HG03460 (cell line): ENCODE measurements around the gene NOC3L.

Source experiments
- ATAC-seq: cut with Tn5 transposase; IDR thresholded peaks from one replicate; pipeline ENCODE4 v1.9.1; 2021; ENCODE audit not compliant: unreplicated experiment

Gene NOC3L

GRCh38 chr10:94308866-94309265 is 53.9 kb downstream of the NOC3L start:
- no peak for ATAC-seq

DNA sequence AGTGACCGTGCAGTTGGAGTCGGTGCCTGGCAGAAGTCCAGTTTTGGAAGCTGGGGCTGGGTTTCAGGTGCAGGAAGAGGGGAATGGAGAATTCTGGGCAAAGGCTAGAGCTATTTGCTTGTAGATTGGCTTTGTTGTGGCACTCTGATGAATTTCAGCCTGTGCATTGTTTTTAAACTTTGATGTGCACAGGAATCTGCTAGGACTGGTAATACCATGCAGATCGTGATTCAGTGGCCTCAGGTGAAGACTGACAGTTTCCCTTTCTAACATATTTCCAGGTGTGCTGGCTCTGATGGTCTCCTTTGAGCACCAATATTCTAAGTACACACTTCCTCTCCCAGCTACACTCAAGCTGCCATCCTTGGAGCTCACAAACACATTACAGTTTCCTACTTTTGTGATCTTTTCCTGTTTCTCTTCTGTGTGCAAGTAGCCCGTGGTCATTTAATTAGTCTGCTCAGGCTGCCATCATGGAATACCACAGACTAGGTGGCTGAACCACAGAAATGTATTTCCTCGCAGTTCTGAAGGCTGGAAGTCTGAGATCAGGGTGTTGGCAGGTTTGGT is 55.6 kb downstream of the NOC3L start:
- ATAC-seq = no peak

- no peak for ATAC-seq
These were observed 58.8 kb downstream of the NOC3L start for GRCh38 chr10:94303929-94304328.

DNA sequence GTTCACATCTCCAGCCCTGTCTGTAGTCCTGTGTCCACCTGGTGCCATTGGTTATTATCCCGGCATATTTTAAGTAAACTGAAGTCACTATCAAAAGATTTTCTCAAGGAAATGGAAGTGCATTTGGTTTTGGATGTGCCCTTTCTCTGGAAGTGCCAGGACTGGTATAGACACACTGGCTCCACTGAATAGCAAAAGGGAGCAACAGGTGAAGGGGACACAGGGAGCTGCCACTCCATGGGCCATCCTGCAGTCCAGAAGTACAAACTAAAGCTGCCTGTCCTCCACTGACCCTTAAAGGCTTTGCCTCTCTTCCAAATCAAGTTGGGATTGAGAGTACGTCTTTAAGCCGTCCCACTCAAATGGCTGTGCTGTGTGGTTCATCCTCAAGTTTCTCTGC is 62.7 kb downstream of the NOC3L start:
- ATAC-seq = no peak

GRCh38 chr10:94299417-94299816 is 63.3 kb downstream of the NOC3L start:
- no peak for ATAC-seq

DNA sequence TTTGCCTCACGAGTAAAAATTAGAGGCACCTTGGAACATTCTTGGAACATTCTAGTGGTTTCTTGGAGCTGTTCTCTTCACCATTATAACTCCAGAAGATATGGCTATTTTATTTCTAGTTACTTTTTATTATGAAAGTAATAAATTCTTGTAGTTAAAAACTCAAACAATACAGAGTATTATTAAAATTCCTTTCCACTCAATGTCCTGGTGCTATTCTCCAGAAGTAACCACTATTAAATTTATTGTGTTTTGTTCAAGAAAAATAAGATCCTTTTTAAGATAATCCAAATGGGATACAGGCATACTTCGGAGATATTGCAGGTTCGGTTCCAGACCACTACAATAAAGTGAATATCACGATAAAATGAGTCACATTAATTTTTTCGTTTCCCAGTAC is 68.6 kb downstream of the NOC3L start:
- no peak for ATAC-seq

DNA sequence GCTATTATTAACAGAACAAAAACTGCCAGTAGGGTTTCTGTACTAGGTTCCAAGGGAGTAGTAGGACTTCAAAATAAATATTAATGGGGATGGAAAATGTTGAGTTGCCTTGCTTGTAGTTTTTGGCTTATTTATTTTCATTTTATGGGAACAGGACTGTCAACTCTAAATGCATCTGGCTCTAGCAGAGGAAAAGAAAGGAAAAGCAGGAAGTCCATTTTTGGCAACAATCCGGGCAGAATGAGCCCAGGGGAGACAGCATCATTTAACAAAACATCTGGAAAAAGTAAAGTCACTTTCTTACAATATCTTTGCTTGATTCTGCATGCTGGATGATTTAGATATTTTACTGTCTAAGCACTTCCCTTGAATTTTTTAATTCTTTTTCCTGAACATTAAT is 69.4 kb downstream of the NOC3L start:
- no peak for ATAC-seq

- ATAC-seq = no peak
These were observed 70.2 kb downstream of the NOC3L start for GRCh38 chr10:94292434-94293090.

GRCh38 chr10:94288361-94289101 is 74.2 kb downstream of the NOC3L start:
- ATAC-seq = no peak

- no peak for ATAC-seq
These were observed 75.4 kb downstream of the NOC3L start for GRCh38 chr10:94287336-94287735.

GRCh38 chr10:94286901-94287300 is 75.8 kb downstream of the NOC3L start:
- ATAC-seq = no peak

DNA sequence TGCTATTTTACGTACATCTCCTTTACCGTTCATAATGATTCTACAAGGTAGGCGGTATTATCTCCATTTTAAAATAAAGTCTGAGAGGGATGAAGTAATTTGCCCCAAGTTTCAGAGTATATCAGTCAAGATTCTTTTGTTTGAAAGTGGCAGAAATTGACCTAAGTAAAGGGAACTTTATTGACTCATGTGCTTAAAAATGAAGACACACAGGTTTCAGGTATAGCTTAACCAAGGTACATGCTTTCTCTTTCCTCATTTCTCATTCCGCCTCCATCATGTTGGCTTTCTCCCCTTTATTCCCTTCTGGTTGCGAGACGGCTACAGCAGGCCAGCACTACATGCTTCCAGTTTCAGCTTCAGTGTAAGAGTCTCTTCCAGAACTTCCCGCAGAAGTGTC is 77.5 kb downstream of the NOC3L start:
- ATAC-seq = no peak
